HG03175 (cell line): ENCODE results near the gene FBLN5.
A peak's percentile ranks its signal among the peaks of the same experiment; 100 is the strongest.

Experiments used
- ATAC-seq: cut with Tn5 transposase; IDR thresholded peaks from one replicate; pipeline ENCODE4 v1.9.1; 2021; ENCODE audit warnings: mild to moderate bottlenecking, moderate library complexity; ENCODE audit not compliant: unreplicated experiment

Gene FBLN5

GRCh38 chr14:91835920-91836843 lies 111.3 kb downstream of the FBLN5 start:
- no peak for ATAC-seq

- ATAC-seq, result no peak
Measured at GRCh38 chr14:91835197-91835919, 112.1 kb downstream of the FBLN5 start.

DNA sequence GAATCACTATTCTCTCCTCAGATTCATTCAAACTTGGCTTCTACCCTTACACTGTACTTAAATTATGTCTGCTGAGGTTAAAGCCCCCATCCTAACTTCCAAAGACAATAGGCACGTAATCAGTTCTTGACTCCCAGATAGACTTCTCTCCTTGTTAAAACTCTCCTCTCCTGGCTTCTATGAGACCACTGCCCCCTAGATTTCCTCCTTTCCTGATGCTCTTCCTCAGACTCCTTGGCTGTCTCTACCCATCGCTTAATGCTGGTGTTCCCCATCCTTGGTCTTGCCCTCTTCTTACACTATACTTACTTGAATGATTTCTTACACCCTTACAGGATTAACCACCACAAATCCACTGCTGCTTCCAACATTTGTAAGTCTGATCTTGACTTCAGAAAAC lies 112.9 kb downstream of the FBLN5 start:
- ATAC-seq, result no peak

- no peak for ATAC-seq
Measured at GRCh38 chr14:91831337-91831736, 116.2 kb downstream of the FBLN5 start.

DNA sequence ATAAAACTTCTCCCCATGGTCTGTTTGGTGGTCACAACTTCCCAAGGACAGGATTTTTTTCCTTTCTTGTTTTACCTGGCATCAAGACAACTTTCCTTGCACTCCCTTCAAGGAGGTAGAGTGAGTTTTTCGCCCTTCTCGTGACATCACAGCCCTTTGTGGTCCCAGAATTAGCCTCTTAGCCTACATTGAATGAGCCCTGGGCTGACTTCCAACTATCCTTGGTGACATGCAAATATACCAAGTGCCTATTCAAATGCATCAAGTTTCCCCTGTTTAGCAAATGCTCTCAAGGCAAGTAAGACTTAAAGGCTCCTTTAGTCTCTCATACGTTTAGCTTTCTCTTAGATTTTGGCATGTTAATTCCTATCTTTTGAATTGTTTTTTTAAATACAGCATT lies 116.7 kb downstream of the FBLN5 start:
- ATAC-seq, result peak; percentile 49

DNA sequence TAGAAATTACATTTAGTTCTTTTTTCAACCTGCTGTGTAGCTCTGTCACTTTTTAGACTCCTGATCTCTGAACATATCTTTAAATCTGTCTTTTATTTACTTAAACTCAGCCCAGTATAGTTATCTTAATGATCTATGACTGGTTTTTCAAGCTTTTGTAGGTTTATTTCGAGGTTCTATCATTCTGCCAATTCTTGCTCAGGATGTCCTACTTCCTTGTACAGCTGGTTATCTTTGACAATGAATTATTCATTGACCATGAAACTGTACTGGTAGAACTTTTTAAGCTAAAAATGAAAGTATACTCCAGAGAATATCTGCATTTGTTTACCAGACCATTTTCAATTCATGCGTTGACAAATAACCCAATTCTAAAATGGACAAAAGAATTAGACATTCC lies 118.0 kb downstream of the FBLN5 start:
- no peak for ATAC-seq

GRCh38 chr14:91827746-91828145 lies 119.7 kb downstream of the FBLN5 start:
- no peak for ATAC-seq
